HAP-1 (cell line): ENCODE data around the gene CNTN5.

Experiments
- DNase-seq, 2 experiments: peaks; one replicate each; pipeline ENCODE4 v3.0.0-alpha.2; 2016 to 2020; ENCODE audit warnings: low spot score in 2 of 2
- H3K27me3 ChIP-seq: fragments of 250-450 bp; sonication (Bioruptor Pico); 2 replicates; pipeline ENCODE4 v1.5.1; 2020; ENCODE audit warnings: low read depth, mild to moderate bottlenecking, moderate library complexity
- H3K36me3 ChIP-seq: fragments of 250-450 bp; sonication (Bioruptor Pico); replicated peaks from 2 replicates; pipeline ENCODE4 v1.5.1; 2020; ENCODE audit warnings: mild to moderate bottlenecking
- H3K4me1 ChIP-seq: fragments of 250-450 bp; sonication (Bioruptor Pico); 2 replicates; pipeline ENCODE4 v1.5.1; 2020; ENCODE audit warnings: mild to moderate bottlenecking
- H3K4me3 ChIP-seq: fragments of 250-450 bp; sonication (Bioruptor Pico); 2 replicates; pipeline ENCODE4 v1.5.1; 2020; ENCODE audit warnings: mild to moderate bottlenecking, moderate library complexity
- H3K9me3 ChIP-seq: fragments of 250-450 bp; sonication (Bioruptor Pico); 2 replicates; pipeline ENCODE4 v1.5.1; 2020; ENCODE audit warnings: mild to moderate bottlenecking, moderate library complexity
- in situ Hi-C: fragments of 300-500 bp; cut with MboI; formaldehyde crosslinking; loops from 3 replicates; pipeline ENCODE4 v1.14.3; 2020; ENCODE audit warnings: low sequenced_read_pairs, inconsistent platforms, mixed read lengths

Gene CNTN5

DNA sequence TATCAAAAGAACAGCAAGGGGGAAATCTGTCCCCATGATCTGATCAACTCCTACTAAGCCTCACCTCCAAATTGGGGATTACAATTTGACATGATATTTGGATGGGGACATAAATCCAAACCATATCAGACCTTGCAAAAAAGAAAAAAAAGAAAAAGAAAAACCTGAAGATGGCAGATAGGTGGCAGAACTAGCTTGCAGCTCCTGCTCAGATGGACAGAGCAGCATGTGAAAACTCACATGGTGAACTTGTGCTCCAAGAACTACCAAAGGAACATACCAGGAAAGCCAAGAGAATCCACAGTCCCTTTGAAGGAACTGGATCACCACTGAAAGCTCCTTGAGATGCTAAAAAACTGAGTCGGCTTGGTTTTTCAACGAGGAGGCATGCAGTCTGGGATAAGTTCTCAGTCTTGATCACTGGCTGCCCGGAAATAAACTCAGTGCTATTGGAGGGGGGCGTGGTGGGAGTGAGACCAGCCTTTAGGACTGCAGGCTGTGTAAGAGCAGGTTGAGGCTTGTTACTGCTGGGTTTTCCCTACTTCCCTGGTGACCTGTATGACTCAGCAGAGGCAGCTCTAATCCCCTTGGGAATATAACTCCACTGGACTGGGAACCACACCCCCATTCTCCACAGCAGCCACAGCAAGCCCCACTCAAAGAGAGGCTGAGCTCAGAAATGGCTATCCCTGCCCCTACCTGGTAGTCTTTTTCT lies 1308.0 kb downstream of the CNTN5 start:
- H3K27me3 ChIP-seq: no peaks in the 10 kb centered on the region
- DNase-seq: peak in 1 of 2 experiments; percentile 9
- H3K9me3 ChIP-seq: no peaks in the 10 kb centered on the region
- H3K36me3 ChIP-seq: no peaks in the 10 kb centered on the region
- no peaks in the 10 kb centered on the region for H3K4me1 ChIP-seq
- H3K4me3 ChIP-seq: no peak overlapping the region
- in situ Hi-C loops: no loop called here

DNA sequence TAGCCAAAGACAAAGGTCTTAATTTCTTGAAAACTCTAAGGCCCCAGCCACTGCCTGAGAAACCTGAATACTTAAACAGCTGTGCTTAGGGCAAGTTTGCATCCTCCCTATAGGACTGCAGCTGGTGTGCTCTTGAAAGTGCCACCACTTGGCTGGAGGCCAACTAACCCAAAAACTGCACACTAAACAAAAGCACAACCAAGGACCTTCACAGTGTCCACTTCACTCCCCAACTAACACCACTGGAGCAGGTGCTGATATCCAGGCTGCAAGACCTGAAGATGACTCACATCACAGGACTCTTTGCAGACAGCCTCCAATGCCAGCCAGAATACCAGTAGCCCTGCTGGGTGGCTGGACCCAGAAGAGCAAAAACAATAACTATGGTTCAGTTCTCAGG lies 1308.6 kb downstream of the CNTN5 start:
- Histone ChIP-seq H3K36me3 (no peaks in the 10 kb centered on the region), H3K9me3 (no peaks in the 10 kb centered on the region), H3K27me3 (no peaks in the 10 kb centered on the region), H3K4me1 (no peaks in the 10 kb centered on the region), H3K4me3 (no peak overlapping the region)
- no peak for DNase-seq
- in situ Hi-C loops: no loop called here

DNA sequence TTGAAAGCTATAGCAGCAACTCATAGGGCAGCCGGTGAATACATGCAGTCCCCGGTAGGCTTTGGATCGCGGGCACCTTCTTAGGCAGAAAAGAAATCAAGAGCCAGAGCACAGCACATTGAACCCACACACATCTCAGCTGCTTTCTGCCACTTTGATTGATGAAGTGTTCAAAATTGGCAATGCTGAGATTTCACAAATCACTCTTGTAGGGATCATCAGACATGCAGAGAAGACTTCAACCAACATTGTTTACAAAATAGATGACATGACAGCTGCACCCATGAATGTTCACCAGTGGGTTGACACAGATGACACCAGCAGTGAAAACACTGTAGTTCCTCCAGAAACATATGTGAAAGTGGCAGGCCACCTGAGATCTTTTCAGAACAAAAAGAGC lies 1316.1 kb downstream of the CNTN5 start:
- in situ Hi-C loops: no loop called here
- H3K4me3 ChIP-seq: no peak overlapping the region
- H3K27me3 ChIP-seq: no peaks in the 10 kb centered on the region
- no peaks in the 10 kb centered on the region for H3K36me3 ChIP-seq
- H3K9me3 ChIP-seq: no peaks in the 10 kb centered on the region
- no peaks in the 10 kb centered on the region for H3K4me1 ChIP-seq
- no peak for DNase-seq

DNA sequence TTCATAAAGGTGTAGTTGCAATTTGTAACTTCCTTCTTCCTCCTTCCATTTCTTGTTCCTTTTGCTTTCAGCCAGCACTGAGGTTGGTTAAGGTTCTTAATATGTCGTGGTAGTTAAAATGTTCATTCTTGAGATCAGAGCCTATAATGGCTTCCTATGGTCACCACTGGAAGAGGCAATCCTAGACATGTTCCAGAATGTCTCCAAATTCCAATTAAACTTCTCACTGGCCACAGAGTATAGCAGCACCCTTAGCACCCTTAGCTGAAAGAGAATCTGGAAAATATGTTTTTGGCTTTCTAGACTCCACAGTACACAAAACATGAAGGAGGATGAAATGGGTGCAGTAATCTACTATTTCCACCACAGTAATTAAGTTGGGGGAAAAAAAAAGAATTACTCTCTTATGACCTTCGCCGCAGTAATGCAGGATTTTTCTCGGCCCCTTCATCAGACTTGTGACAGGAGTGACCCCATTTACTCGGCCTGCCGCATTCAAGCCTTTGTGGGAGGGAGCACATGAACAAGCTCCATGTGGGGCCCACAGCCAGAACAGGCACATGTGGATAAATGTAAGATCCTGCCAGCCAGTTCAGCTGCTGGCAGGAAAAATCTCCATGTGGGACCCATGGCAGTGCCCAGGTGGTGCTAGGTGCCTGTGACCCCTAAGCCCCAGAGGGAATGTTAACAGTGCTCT lies 1317.5 kb downstream of the CNTN5 start:
- H3K4me1 ChIP-seq: no peaks in the 10 kb centered on the region
- DNase-seq: no peak
- no peaks in the 10 kb centered on the region for H3K36me3 ChIP-seq
- no peaks in the 10 kb centered on the region for H3K27me3 ChIP-seq
- no peak overlapping the region for H3K4me3 ChIP-seq
- in situ Hi-C loops: no loop called here
- H3K9me3 ChIP-seq: no peaks in the 10 kb centered on the region

DNA sequence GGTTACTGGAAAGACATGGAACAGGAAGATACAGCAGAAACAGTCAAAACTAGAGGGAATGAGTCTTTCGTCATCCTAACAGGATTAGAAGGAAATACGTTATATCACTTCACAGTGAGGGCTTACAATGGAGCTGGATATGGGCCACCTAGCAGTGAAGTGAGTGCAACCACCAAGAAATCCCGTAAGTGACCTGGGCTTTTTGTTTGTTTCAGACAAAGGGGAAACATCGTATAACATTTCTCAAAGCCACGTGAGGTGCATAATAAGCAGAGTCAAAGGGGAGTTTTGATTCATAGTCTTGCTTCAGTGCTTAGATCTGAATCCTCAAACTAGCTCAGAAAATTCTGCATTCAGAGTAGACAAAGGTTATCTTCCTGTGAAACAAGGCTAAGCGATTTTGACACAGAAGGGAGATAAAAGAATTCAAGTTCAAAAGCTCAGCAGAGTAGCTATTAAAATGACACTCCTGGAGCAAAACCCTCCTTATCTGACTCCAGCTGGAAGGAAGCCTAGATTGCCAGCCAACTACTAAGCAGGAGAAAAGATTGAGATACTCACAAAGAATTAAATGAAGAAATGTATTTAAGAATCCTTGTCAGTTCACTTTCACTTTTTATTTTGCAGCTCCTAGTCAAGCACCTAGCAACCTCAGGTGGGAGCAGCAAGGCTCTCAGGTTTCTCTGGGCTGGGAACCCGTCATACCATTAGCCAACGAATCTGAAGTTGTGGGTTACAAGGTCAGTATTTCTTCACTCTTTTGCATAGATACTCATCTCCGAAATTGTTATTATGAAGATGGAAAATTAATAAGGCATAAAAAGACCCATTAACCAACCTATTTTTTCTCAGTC lies 1319.9 kb downstream of the CNTN5 start:
- DNase-seq: no peak
- Histone ChIP-seq H3K4me1 (no peaks in the 10 kb centered on the region), H3K36me3 (no peaks in the 10 kb centered on the region), H3K9me3 (no peaks in the 10 kb centered on the region), H3K4me3 (no peak overlapping the region), H3K27me3 (no peaks in the 10 kb centered on the region)
- in situ Hi-C loops: no loop called here

DNA sequence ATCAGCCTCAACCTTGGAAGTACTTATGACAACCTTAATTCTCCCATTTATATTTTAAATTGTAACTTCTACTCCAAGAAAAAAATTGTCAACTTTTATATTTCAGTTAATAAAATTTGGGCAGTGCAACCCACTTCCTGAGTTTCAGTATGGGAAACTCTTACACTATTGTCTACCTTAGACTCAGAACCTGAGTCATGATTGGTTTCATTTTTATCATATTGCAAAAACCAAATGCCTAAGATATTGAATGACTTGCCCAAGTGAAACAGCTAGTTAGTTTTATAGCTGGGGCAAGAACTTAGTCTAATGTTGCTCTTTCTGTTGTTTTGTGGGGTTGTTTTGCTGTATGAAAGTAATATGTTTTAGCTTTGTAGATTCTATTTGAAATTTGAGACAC lies 1332.3 kb downstream of the CNTN5 start:
- Histone ChIP-seq H3K4me1 (no peaks in the 10 kb centered on the region), H3K9me3 (no peaks in the 10 kb centered on the region), H3K36me3 (no peaks in the 10 kb centered on the region), H3K4me3 (no peak overlapping the region), H3K27me3 (peaks cover 5% of the 10 kb centered on the region)
- in situ Hi-C loops: no loop called here
- DNase-seq: no peak

DNA sequence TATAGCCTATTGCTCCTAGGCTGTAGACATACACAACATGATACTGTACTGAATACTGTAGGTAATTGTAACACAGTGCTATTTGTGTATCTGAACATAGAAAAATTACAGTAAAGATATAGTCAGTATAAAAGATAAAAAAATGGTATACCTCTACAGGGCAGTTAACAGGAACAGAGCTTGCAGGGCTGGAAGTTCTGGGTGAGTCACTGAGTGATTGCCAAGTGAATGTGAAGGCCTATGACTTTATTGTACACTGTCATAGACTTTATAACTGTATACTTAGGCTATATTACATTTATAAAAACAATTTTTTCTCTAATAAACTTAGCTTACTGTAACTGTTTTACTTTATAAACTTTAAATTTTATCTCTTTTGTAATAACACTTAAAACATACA lies 1334.0 kb downstream of the CNTN5 start:
- no peaks in the 10 kb centered on the region for H3K36me3 ChIP-seq
- DNase-seq: no peak
- H3K4me3 ChIP-seq: no peak overlapping the region
- peaks cover 5% of the 10 kb centered on the region for H3K27me3 ChIP-seq
- H3K9me3 ChIP-seq: no peaks in the 10 kb centered on the region
- H3K4me1 ChIP-seq: no peaks in the 10 kb centered on the region
- in situ Hi-C loops: no loop called here

DNA sequence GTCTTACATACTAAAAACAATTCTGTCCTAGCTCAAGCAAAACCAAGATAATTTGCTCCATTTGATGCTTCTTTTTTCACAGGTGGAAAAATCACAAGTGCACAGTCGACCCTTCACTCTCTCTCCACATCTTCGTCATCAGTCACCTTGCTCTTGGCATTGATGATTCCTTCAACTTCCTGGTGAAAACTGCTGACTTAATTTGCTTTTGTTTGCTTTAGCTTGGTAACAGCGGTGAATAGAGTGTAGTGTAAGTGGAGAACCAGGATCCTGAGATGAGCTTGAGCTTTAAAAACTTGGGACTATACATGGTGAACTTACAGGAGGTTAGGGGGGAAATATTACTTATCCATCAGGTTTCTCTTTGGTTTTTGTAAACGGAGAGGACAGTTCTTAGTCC lies 1335.3 kb downstream of the CNTN5 start:
- Histone ChIP-seq H3K4me3 (no peak overlapping the region), H3K4me1 (no peaks in the 10 kb centered on the region), H3K9me3 (no peaks in the 10 kb centered on the region), H3K36me3 (no peaks in the 10 kb centered on the region), H3K27me3 (no peaks in the 10 kb centered on the region)
- in situ Hi-C loops: no loop called here
- DNase-seq: no peak

- H3K4me1 ChIP-seq: no peaks in the 10 kb centered on the region
- H3K4me3 ChIP-seq: no peak overlapping the region
- H3K27me3 ChIP-seq: no peaks in the 10 kb centered on the region
- no peaks in the 10 kb centered on the region for H3K9me3 ChIP-seq
- in situ Hi-C loops: no loop called here
- H3K36me3 ChIP-seq: no peaks in the 10 kb centered on the region
- no peak for DNase-seq
Observed at GRCh38 chr11:100359281-100359680, 1338.5 kb downstream of the CNTN5 start.

GRCh38 chr11:100367892-100368291 lies 1347.1 kb downstream of the CNTN5 start:
- Histone ChIP-seq H3K27me3 (no peaks in the 10 kb centered on the region), H3K4me3 (no peak overlapping the region), H3K36me3 (no peaks in the 10 kb centered on the region), H3K9me3 (no peaks in the 10 kb centered on the region), H3K4me1 (no peaks in the 10 kb centered on the region)
- in situ Hi-C loops: no loop called here
- DNase-seq: no peak

GRCh38 chr11:100383357-100383865 lies 1362.7 kb downstream of the CNTN5 start:
- H3K27me3 ChIP-seq: 0 out of 2 replicates have a peak, but pooled peaks cover 2% of the 10 kb centered on the region
- in situ Hi-C loops: no loop called here
- no peak overlapping the region for H3K4me3 ChIP-seq
- H3K9me3 ChIP-seq: no peaks in the 10 kb centered on the region
- DNase-seq: no peak
- no peaks in the 10 kb centered on the region for H3K36me3 ChIP-seq
- H3K4me1 ChIP-seq: no peaks in the 10 kb centered on the region

GRCh38 chr11:100396266-100396665 lies 1375.5 kb downstream of the CNTN5 start:
- in situ Hi-C loops: no loop called here
- no peak for DNase-seq
- H3K27me3 ChIP-seq: no peaks in the 10 kb centered on the region
- no peaks in the 10 kb centered on the region for H3K36me3 ChIP-seq
- H3K9me3 ChIP-seq: no peaks in the 10 kb centered on the region
- no peak overlapping the region for H3K4me3 ChIP-seq
- H3K4me1 ChIP-seq: no peaks in the 10 kb centered on the region

DNA sequence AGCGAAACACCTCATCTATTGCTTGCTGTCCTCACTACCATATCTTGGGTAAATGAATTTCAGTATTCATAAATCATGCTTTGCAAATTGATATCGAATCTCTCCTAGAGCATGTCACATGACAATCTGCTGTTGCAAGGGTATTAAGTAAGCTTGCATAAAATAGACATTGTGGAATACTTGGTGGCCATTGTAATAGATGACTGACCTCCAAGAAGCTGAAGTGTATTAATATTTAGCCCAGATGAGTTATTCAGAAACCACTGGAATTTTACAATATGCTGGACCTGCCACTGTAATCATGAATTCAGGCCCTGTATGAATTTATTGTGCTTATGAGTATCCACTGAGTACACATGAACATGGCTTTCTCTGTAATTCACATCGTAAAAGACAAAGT lies 1376.7 kb downstream of the CNTN5 start:
- in situ Hi-C loops: no loop called here

DNA sequence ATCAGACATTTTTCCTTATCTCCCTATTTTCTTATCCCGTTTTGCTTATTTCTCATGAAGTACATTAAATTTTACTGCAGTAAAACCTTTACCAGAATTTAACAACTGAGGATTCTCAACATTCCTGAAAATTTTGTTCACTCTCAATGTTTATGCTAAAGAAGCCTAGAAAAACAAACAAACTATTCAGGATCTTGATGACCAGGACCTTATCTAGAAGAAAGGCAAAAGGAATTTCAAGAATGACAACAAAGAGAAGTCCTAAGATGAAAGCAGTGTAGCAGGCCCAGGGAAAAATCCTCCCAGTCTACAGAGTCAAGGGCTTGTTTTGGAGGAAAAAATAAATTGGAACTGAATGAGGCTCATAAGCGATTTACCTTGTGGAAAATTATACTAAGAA lies 1383.1 kb downstream of the CNTN5 start:
- in situ Hi-C loops: no loop called here
- H3K9me3 ChIP-seq: no peaks in the 10 kb centered on the region
- DNase-seq: peak; percentile 10 to 23
- H3K4me1 ChIP-seq: peaks cover 3% of the 10 kb centered on the region
- H3K27me3 ChIP-seq: no peaks in the 10 kb centered on the region
- no peaks in the 10 kb centered on the region for H3K36me3 ChIP-seq
- H3K4me3 ChIP-seq: no peak overlapping the region

More for the DNA sequence above, 1376.7 kb downstream of the CNTN5 start:
- Histone ChIP-seq H3K9me3 (no peaks in the 10 kb centered on the region), H3K36me3 (no peaks in the 10 kb centered on the region), H3K4me1 (no peaks in the 10 kb centered on the region), H3K4me3 (no peak overlapping the region), H3K27me3 (no peaks in the 10 kb centered on the region)
- no peak for DNase-seq
